ENCODE data around the gene MALT1. TPM values are rescaled to one million over a fixed set of nuclear protein-coding genes. Genes with fewer than 3 reads are reported as not detected.

MALT1 gene
- total RNA-seq, 4 donors from 2014 or later = 18.5 to 45.6 (median 30.1) TPM

GRCh38 chr18:58758046-58758445, 86.8 kb downstream of the MALT1 start:
- DNase-seq (ENCODE audit: low spot score) = no peak
- no peak for TF ChIP-seq CTCF (IDR thresholded peaks at IDR 0.05)
- no peak for ATAC-seq (ENCODE audit: low FRiP score)

- no peak for TF ChIP-seq CTCF (IDR thresholded peaks at IDR 0.05)
- ATAC-seq (ENCODE audit: low FRiP score) = no peak
- DNase-seq (ENCODE audit: low spot score) = no peak
These were observed 87.3 kb downstream of the MALT1 start for GRCh38 chr18:58758606-58759005.

GRCh38 chr18:58761241-58761969, 90.1 kb downstream of the MALT1 start:
- DNase-seq (ENCODE audit: low spot score) (no peak), ATAC-seq (ENCODE audit: low FRiP score) (no peak)
- TF ChIP-seq CTCF (IDR thresholded peaks at IDR 0.05) = no peak

- no peak for ATAC-seq (ENCODE audit: low FRiP score)
- DNase-seq (ENCODE audit: low spot score) = no peak
- TF ChIP-seq CTCF (IDR thresholded peaks at IDR 0.05) = no peak
These were observed 90.9 kb downstream of the MALT1 start for GRCh38 chr18:58761970-58762780.

- no peak for TF ChIP-seq CTCF (IDR thresholded peaks at IDR 0.05)
- ATAC-seq (ENCODE audit: low FRiP score) = no peak
- no peak for DNase-seq (ENCODE audit: low spot score)
These were observed 91.5 kb downstream of the MALT1 start for GRCh38 chr18:58762781-58763171.

DNA sequence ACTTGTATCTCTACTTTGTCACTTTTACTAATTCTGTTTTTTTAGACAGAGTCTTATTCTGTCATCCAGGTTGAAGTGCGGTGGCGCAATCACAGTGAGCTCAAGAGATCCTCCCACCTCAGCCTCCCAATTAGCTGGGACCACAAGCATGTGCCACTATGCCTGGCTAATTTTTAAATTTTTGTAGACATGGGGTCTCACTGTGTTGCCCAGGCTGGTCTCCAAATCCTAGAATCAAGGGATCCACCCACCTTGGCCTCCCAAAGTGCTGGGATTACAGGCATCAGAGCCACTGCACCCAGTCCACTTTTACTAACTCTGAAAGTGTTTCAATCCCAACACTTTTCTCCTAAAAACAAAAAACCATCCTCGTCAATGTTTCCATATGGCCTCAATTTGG, 94.9 kb downstream of the MALT1 start:
- DNase-seq (ENCODE audit: low spot score) = no peak
- no peak for TF ChIP-seq CTCF (IDR thresholded peaks at IDR 0.05)
- ATAC-seq (ENCODE audit: low FRiP score) = no peak

Measured in omental fat pad (tissue), 4 donors.